ENCODE data around the gene EBI3.
A peak's percentile ranks its signal among the peaks of the same experiment; 100 is the strongest.
"Not testable (repeated sequence)": the region's sequence is repeated elsewhere in the genome, so short reads cannot be mapped to it uniquely, and the experiment has no call there.

The EBI3 gene

GRCh38 chr19:4237510-4237909 lies 8.2 kb downstream of the EBI3 start:
- not testable (repeated sequence) for DNase-seq

- no peak for DNase-seq
Measured at GRCh38 chr19:4238831-4239230, 9.5 kb downstream of the EBI3 start.

- DNase-seq: no peak
Measured at GRCh38 chr19:4241824-4242430, 12.6 kb downstream of the EBI3 start.

- not testable (repeated sequence) for DNase-seq
Measured at GRCh38 chr19:4245938-4246337, 16.6 kb downstream of the EBI3 start.

- peak; percentile 99 for DNase-seq
Measured at GRCh38 chr19:4246767-4247593, 17.7 kb downstream of the EBI3 start, which contains the start of gene YJU2. Gene YJU2 (plus strand): TSS chr19:4247080. CDS start chr19:4247147, 67 bp downstream.

- no peak for DNase-seq
Measured at GRCh38 chr19:4256563-4256962, 27.2 kb downstream of the EBI3 start.

- DNase-seq: no peak
Measured at GRCh38 chr19:4257025-4257424, 27.7 kb downstream of the EBI3 start.

- DNase-seq: no peak
Measured at GRCh38 chr19:4258181-4258580, 28.9 kb downstream of the EBI3 start.

GRCh38 chr19:4260613-4261191 lies 31.4 kb downstream of the EBI3 start:
- no peak for DNase-seq

- DNase-seq: no peak
Measured at GRCh38 chr19:4264812-4265211, 35.5 kb downstream of the EBI3 start.

- no peak for DNase-seq
Measured at GRCh38 chr19:4266253-4267000, 37.1 kb downstream of the EBI3 start.

- peak; percentile 34 for DNase-seq
Measured at GRCh38 chr19:4267101-4267900, 38.0 kb downstream of the EBI3 start.

GRCh38 chr19:4267901-4268815 lies 38.8 kb downstream of the EBI3 start:
- DNase-seq: no peak

- DNase-seq: no peak
Measured at GRCh38 chr19:4268816-4269430, 39.6 kb downstream of the EBI3 start.

- no peak for DNase-seq
Measured at GRCh38 chr19:4272894-4273293, 43.6 kb downstream of the EBI3 start.

- not testable (repeated sequence) for DNase-seq
Measured at GRCh38 chr19:4274321-4274686, 45.0 kb downstream of the EBI3 start.

- DNase-seq: no peak
Measured at GRCh38 chr19:4277191-4277696, 47.9 kb downstream of the EBI3 start.

GRCh38 chr19:4278010-4278409 lies 48.7 kb downstream of the EBI3 start:
- DNase-seq: no peak

GRCh38 chr19:4278419-4279266 lies 49.3 kb downstream of the EBI3 start, which contains the start of gene SHD:
Gene SHD (plus strand): TSS chr19:4279266. CDS start chr19:4280064, 798 bp downstream.
- no peak for DNase-seq

GRCh38 chr19:4279267-4279529 lies 49.9 kb downstream of the EBI3 start:
- DNase-seq: no peak

Measured in NCI-H345 (cell line).